Measurements from ENCODE around the gene NKX6-2.

NKX6-2 gene

DNA sequence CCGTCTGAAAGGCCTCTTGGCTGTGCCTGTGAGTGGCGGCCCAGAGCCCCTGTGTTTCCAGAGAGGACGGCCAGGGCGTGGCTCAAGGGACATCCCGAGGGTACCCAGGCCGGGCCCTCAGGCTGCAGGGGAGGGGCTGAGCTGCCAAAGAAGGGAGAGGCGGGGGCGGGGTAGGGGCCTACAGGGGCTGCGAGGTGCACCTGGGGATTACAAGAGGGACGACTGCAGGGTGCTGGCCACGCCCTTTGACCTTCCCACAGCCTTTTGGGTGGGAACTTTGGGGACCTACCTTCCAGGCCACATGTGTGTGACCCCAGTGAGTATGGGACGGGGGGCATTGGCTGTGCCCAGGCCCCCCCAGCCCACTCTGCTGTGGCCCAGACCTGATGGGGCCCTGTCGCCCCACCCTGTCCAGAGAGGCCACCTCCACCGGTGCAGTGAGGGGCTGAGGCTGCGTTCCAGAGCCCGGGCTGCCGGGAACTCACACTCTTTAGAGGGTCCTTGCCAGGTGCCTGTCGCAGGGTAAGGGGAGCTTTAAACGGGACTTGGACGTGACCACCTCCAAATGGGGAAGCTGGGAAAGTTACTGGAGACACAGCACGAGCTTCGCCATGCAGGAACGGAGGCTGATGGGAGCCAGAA lies 19.0 kb upstream of the NKX6-2 start:
- ChIA-PET POLR2A (no interaction called here), CTCF (no interaction called here)
- no peak for DNase-seq (ENCODE audit: extremely low spot score)
- TF ChIP-seq ELF4 (IDR thresholded peaks at IDR 0.05) (no peak), FOXK2 (IDR thresholded peaks at IDR 0.05) (no peak), ZNF384 (IDR thresholded peaks at IDR 0.05) (no peak), FOXM1 (IDR thresholded peaks at IDR 0.05; ENCODE audit: borderline replicate concordance) (no peak), FOXA1 (IDR thresholded peaks at IDR 0.05) (no peak), SUZ12 (IDR thresholded peaks at IDR 0.05) (no peak), HDGF (IDR thresholded peaks at IDR 0.05; ENCODE audit: borderline replicate concordance) (no peak), BHLHE40 (IDR thresholded peaks at IDR 0.05; ENCODE audit: borderline replicate concordance) (no peak), LEF1 (IDR thresholded peaks at IDR 0.05; ENCODE audit: borderline replicate concordance) (no peak), L3MBTL2 (conservative IDR thresholded peaks at IDR 0.05) (no peak), ARNT (IDR thresholded peaks at IDR 0.05) (no peak), NFRKB (IDR thresholded peaks at IDR 0.05) (no peak), SP1 (IDR thresholded peaks at IDR 0.05) (no peak), TARDBP (IDR thresholded peaks at IDR 0.05) (no peak), CTBP1 (IDR thresholded peaks at IDR 0.05; ENCODE audit: borderline replicate concordance) (no peak)
- TF ChIP-seq, protein P1, sequence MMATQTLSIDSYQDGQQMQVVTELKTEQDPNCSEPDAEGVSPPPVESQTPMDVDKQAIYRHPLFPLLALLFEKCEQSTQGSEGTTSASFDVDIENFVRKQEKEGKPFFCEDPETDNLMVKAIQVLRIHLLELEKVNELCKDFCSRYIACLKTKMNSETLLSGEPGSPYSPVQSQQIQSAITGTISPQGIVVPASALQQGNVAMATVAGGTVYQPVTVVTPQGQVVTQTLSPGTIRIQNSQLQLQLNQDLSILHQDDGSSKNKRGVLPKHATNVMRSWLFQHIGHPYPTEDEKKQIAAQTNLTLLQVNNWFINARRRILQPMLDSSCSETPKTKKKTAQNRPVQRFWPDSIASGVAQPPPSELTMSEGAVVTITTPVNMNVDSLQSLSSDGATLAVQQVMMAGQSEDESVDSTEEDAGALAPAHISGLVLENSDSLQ (IDR thresholded peaks at IDR 0.05): no peak

DNA sequence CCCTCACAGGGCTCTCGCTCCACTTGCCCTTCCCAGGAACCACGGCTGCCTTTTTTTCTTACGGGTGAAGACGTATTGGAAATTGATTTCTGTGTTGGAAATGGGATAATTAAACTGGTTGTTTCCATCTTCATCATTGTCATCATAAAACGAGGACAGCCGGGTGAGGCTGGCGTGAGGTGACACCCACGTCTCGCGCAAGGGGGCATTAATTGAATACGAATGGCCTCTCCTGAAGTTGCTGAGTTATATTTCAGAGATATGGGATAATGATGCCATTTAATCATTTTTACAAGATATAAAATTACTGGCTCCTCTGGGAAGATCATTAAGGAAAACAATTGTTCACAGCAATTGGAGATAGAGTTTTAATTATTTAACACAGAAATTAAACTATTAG lies 18.3 kb upstream of the NKX6-2 start:
- CTCF ChIA-PET: no interaction called here
- POLR2A ChIA-PET: no interaction called here
- DNase-seq (ENCODE audit: extremely low spot score): no peak
- no peak for TF ChIP-seq FOXM1 (IDR thresholded peaks at IDR 0.05; ENCODE audit: borderline replicate concordance)

- no peak for DNase-seq (ENCODE audit: extremely low spot score)
- ChIA-PET POLR2A (no interaction called here), CTCF (interaction anchor here (0.6 kb wide), 1 partner anchor 163 kb away, joined by 3 read pairs; no protein-coding TSS in a partner anchor)
- TF ChIP-seq FOXA1 (IDR thresholded peaks at IDR 0.05) (no peak), SUZ12 (IDR thresholded peaks at IDR 0.05) (no peak), NFRKB (IDR thresholded peaks at IDR 0.05) (no peak), TARDBP (IDR thresholded peaks at IDR 0.05) (no peak), BHLHE40 (IDR thresholded peaks at IDR 0.05; ENCODE audit: borderline replicate concordance) (no peak), SP1 (IDR thresholded peaks at IDR 0.05) (no peak), ARNT (IDR thresholded peaks at IDR 0.05) (no peak), CTBP1 (IDR thresholded peaks at IDR 0.05; ENCODE audit: borderline replicate concordance) (no peak), FOXK2 (IDR thresholded peaks at IDR 0.05) (no peak), ELF4 (IDR thresholded peaks at IDR 0.05) (no peak), L3MBTL2 (conservative IDR thresholded peaks at IDR 0.05) (no peak), ZNF384 (IDR thresholded peaks at IDR 0.05) (no peak)
- TF ChIP-seq, protein P1 (IDR thresholded peaks at IDR 0.05): no peak
These were observed 17.7 kb upstream of the NKX6-2 start for GRCh38 chr10:132803416-132804210.

GRCh38 chr10:132802694-132803320 lies 16.9 kb upstream of the NKX6-2 start:
- TF ChIP-seq SP1 (IDR thresholded peaks at IDR 0.05) (no peak), ARNT (IDR thresholded peaks at IDR 0.05) (no peak), HDGF (IDR thresholded peaks at IDR 0.05; ENCODE audit: borderline replicate concordance) (no peak), L3MBTL2 (conservative IDR thresholded peaks at IDR 0.05) (no peak), FOXM1 (IDR thresholded peaks at IDR 0.05; ENCODE audit: borderline replicate concordance) (no peak), ELF4 (IDR thresholded peaks at IDR 0.05) (no peak), LEF1 (IDR thresholded peaks at IDR 0.05; ENCODE audit: borderline replicate concordance) (no peak), FOXK2 (IDR thresholded peaks at IDR 0.05) (no peak), BHLHE40 (IDR thresholded peaks at IDR 0.05; ENCODE audit: borderline replicate concordance) (no peak), TARDBP (IDR thresholded peaks at IDR 0.05) (no peak), SUZ12 (IDR thresholded peaks at IDR 0.05) (no peak), NFRKB (IDR thresholded peaks at IDR 0.05) (no peak), CTBP1 (IDR thresholded peaks at IDR 0.05; ENCODE audit: borderline replicate concordance) (no peak), FOXA1 (IDR thresholded peaks at IDR 0.05) (no peak), ZNF384 (IDR thresholded peaks at IDR 0.05) (no peak)
- TF ChIP-seq, protein P1 (IDR thresholded peaks at IDR 0.05): no peak
- no peak for DNase-seq (ENCODE audit: extremely low spot score)
- CTCF ChIA-PET: interaction anchor here (0.6 kb wide), 1 partner anchor 162 kb away, joined by 3 read pairs; no protein-coding TSS in a partner anchor
- POLR2A ChIA-PET: no interaction called here

GRCh38 chr10:132802048-132802447 lies 16.1 kb upstream of the NKX6-2 start:
- POLR2A ChIA-PET: no interaction called here
- no peak for TF ChIP-seq L3MBTL2 (conservative IDR thresholded peaks at IDR 0.05)
- TF ChIP-seq SUZ12 (IDR thresholded peaks at IDR 0.05): no peak
- TF ChIP-seq FOXM1 (IDR thresholded peaks at IDR 0.05; ENCODE audit: borderline replicate concordance): no peak
- TF ChIP-seq HDGF (IDR thresholded peaks at IDR 0.05; ENCODE audit: borderline replicate concordance): no peak
- no peak for TF ChIP-seq BHLHE40 (IDR thresholded peaks at IDR 0.05; ENCODE audit: borderline replicate concordance)
- TF ChIP-seq ZNF384 (IDR thresholded peaks at IDR 0.05): no peak
- no peak for TF ChIP-seq TARDBP (IDR thresholded peaks at IDR 0.05)
- TF ChIP-seq NFRKB (IDR thresholded peaks at IDR 0.05): no peak
- no peak for TF ChIP-seq FOXK2 (IDR thresholded peaks at IDR 0.05)
- no peak for TF ChIP-seq CTBP1 (IDR thresholded peaks at IDR 0.05; ENCODE audit: borderline replicate concordance)
- TF ChIP-seq ARNT (IDR thresholded peaks at IDR 0.05): no peak
- TF ChIP-seq SP1 (IDR thresholded peaks at IDR 0.05): no peak
- TF ChIP-seq ELF4 (IDR thresholded peaks at IDR 0.05): no peak
- TF ChIP-seq, protein P1 (IDR thresholded peaks at IDR 0.05): no peak
- no peak for TF ChIP-seq LEF1 (IDR thresholded peaks at IDR 0.05; ENCODE audit: borderline replicate concordance)
- TF ChIP-seq FOXA1 (IDR thresholded peaks at IDR 0.05): no peak
- no peak for DNase-seq (ENCODE audit: extremely low spot score)
- CTCF ChIA-PET: no interaction called here

Data from HEK293T (cell line).